HG03575 (cell line): ENCODE data around the gene PRRT3.

Experiments
- ATAC-seq: cut with Tn5 transposase; IDR thresholded peaks from one replicate; pipeline ENCODE4 v1.9.1; 2021; ENCODE audit not compliant: unreplicated experiment, insufficient number of reproducible peaks, low FRiP score; ENCODE audit errors: extremely low read depth

PRRT3 gene

DNA sequence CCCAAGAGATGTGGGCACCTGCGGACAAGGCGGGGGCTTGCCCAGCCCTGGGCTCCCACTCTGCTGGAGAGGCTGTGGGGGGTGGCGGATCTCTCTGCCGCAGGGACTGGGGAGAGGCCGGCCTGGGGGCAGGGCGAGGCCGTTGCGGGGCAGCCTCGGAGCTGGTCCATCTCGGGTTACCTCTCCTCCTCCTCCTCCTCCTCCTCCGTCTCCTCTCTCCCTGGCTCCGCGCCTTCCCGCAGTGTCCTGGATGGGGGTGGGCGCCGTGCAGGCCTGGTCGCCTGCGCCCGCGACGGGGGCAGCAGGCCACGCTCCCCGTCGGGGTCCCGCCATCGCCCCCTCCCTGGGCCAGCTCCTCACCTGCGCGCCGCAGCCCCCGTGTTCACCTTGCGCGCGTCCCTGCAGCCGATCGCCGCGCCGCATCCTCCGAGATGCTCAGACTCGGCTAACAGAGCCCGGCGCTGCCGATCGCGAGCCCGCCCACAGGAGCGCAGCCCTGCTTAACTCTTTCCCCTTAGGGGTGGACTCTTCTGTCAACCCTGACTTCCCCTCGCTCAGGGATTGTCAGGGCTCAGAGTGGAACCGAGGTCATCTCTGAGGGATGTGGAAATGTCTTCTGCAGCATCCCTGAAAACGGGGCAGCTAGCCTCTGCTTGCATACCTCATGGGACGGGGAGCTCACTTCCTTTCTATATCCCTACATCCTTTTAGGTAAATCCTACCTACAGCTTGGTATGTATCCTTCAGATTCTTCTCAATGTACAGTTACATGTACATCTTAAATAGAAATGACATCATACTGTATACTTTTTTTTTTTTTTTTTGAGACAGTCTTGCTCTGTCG lies at the start of gene PRRT3:
Gene PRRT3 (minus strand): TSS at position 447 of the 844 bp plus-strand sequence. CDS start 2,293 bp downstream, outside the sequence.
- no peak for ATAC-seq

DNA sequence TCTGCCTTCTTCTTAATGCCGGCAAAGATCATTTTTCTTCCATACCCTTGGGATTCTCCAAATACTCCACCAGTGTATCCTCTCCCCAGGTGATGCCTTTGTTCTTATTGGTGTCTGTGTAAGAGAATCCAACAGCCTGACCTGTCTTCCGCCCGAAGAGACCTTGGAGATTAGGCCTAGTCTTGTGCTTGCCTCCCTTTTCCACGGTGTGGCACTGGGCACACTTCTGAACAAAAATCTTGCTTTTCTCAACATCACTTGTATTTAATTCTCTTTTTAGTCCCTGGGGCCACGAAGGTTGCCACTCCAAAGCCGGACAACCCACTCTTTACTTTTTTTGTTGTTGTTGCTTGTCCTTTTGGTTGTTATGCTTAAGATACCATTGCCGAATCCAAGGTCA lies 48.5 kb upstream of the PRRT3 start:
- ATAC-seq: no peak

DNA sequence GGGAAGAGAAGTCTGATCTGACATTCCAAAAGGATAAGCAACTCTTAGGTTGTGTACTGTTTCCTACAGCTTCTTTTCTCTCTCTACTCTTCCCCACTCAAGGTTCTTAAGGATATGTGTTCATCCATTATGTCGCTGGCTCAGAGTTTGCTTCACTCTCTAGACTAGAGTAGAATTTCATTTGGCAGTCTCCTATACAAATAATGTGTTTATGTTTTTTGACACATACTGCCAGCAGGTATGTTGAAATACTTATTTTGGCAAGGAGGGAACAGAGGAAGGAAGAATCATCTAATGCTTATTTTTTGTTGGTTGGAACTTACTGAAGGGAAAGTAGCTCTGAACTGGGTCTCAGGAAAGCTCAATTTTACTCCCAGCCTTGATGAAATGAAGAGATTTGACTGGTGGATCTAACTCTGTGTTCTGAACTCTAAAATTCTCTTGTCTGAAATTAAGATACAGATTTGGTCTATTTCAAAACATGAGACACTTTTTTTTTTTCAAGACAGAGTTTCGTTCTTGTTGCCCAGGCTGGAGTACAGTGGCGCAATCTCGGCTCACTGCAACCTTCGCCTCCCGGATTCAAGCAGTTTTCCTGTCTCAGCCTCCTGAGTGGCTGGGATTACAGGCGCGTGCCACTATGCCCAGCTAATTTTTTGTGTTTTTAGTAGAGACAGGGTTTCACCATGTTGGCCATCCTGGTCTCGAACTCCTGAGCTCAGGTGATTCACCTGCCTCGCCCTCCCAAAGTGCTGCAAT lies 42.1 kb upstream of the PRRT3 start:
- ATAC-seq: no peak

DNA sequence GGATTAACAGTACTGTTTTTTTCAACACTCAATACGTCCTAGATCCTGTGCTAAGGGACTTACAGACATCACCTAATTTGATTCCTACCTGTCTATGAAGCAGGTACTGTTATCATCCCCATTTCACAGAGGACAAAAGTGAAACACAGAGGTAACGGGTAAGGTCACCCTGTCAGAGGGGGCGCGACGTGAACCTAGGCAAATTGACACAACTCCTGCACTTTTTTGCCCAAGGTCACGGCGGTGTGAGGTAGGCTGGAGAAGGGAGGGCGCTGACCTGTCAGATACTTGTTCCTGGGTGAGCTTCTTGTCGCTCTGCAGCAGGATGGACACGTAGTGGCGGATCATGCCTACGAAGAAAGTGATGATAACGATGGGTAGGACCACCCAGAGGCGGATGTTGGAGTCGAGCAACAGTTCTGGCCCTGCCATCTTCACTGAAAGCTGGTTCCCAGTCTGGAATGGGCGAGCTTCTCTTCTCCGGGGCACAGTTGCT lies 34.1 kb upstream of the PRRT3 start:
- ATAC-seq: peak; percentile 8

DNA sequence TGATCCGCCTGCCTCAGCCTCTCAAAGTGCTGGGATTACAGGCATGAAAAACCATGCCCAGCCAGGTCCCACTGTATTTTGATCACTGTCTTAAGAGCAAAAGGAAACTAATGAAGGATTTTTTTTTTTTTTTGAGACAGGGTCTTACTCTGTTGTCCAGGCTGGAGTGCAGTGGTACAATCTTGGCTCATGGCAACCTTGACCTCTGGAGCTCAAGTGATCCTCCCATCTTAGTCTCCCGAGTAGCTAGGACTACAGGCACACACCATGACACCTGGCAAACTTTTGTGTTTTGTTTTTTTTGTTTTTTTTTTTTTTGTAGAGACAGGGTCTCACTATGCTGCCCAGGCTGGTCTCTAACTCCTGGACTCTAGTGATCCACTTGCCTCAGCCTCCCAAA lies 28.0 kb upstream of the PRRT3 start:
- ATAC-seq: no peak

DNA sequence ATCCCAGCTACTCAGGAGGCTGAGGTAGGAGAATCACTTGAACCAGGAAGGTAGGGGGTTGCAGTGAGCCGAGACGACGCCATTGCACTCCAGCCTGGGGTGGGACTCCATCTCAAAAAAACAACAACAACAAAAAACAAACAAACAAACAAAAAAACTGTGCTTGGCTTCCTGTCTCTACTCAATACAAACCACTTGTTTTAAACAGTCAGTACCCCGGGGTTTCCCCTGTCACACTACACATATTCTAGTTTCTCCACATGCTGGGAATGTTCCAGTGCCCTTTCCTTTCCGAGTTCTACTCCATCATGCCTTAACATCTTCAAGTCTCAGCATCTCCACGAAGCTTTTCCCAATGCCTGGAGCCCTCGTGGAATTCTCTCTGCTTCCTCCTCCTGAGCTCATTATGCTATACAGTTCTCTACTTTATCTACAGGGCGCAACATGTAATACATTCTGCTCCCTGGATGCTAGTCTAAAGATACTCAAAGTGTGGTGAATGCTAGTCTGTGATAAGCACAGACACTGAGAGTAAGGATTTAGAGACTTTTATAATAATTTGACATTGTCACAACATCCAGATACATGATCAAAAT lies 26.6 kb upstream of the PRRT3 start:
- ATAC-seq: no peak

DNA sequence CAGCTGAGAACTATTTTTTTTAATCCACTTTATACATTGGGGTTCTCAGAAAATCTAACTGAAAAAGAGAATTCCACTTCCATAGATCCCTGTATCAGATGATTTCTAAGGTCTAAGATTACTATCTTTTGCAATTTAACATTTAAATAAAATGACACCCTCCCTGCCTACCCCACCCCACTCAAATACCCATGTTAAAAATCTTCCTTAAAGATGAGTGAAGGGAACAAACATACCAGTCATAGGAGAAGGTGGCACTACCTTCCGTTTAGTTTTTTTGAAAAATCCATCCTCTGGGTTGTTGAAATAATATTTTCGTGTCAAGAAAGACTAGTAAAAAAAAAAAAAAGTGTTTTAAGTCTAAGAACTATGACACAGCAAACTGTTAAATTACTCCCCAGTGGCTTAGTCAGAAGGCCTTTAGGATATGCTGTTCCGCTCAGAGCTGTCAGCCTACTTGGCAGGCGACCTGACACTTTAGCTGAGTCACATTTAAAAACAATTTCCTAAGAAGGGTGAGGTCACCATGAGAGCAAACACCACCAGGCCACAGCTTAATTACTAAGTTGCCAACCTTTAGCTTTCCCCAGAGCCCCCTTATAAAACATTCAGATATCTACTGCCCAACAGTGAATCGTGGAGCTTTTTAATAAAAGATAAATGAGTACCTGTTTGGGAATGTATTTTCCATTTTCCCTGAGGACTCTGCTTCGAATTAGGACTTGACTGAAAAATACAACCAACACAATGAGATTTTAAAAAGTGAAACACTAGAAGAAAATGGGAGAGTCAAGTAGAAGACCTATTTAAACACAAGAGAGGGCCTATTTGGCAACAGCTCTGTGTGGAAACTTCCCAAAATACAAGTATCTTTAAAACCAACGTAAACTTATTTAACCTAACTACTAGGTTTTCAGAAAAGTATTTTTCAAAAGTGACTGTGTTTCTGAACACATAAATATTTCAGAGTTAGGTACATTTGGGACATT lies 24.8 kb upstream of the PRRT3 start:
- ATAC-seq: no peak

DNA sequence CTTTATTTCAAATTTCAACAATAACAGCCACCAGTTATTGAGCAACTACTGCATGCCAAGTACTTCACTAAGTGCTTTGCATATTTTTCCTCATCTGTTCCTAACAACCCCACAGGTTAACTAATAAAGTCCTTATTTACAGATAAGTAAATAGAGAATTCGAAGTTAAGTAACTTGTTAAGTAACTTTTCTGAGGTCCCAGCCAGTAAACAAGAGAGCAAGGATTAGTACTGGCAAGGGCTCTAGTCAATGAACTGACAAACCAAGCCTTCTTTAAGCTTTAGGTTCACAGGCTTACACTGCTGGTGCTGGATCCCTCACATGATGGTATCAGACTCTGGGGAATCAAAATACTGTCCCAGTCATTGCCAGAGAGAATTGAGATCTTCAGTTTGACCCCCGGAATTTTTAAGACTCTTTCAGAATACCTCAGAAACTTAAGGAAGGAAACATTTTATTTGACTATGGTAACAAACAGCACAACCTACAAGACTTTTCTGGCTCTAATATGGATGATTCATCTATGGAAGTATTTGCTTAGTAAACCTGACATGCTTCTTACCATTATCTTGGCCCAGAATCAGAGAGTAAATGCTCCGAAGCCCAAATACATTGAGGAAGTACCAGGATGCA lies 17.9 kb upstream of the PRRT3 start:
- ATAC-seq: no peak

DNA sequence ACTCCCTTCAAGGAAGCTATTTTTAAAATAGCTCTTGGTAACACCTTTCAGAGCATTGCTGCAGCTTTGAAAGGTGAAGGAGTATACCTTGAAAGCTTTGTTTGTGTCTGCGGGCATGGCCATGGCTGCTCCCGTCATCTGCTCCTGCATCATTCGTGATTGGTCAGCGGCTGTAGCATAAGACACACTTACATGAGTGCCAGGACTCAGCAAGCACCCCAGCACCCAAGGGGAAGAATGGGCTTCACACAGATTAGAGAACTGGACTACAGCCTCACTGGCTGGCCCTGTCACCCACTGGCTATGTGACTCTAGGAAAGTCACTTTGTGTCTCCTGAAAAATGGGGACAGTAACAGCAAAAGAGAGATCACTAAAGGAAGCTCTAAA lies 17.4 kb upstream of the PRRT3 start:
- no peak for ATAC-seq

DNA sequence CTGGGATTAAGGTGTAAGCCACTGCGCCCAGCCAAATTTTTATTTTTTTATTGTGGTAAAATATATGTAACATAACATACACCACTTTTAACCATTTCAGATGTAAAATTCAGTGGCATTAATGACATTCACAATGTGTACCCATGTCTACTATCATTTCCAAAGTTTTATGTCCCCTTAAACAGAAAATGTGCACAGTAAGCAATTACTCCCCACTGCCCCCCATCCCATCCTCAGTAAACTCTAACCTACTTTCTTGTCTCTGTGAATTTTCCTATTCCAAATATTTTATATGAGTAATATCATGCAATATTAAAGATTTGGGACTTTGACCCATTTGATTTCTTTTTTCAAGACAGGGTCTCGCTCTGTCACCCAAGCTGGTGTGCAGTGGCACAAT lies 14.6 kb upstream of the PRRT3 start:
- no peak for ATAC-seq

DNA sequence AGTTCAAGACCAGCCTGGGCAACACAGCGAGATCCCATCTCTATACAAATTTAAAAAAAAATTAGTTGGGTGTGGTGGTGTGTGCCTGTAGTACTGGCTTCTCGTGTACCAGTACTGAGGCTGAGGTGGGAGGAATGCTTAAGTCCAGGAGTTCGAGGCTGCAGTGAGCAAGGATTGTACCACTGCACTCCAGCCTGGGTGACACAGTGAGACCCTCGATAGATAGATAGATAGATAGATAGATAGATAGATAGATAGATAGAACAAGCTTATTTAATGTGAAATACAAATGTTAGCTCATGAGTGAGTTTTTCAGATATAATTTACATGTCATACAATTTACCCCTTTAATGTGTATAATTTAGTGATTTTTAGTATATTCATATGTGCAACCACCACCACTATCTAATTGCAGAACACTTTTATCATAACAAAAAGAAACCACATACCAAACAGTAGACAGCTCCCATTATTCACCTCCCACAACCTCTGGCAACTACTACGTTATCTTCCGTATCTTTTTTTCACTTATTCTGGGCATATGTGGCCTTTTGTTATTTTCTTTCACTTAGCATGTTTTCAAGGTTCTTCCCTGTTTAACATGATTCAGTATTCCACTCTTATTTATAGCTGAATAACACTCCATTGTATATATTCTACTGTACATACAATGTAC lies 13.1 kb upstream of the PRRT3 start:
- no peak for ATAC-seq

DNA sequence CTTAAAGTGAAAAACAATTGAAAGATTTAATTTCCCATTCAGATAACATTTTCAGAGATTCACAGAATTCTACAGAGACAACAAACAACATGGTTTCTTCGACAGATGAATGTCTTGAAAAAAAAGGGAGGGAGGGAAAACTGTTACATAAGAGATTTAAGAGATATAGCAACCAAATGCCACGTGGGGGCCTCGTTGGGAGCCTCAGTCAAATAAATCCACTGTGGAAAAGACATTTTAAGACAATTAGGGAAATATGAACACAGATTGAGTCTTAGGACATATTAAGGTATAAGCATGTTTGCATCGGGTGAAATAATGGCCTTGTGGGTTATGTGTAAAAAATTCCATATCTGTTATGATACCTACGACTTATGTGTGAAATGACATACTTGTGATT lies 5.0 kb upstream of the PRRT3 start:
- no peak for ATAC-seq

DNA sequence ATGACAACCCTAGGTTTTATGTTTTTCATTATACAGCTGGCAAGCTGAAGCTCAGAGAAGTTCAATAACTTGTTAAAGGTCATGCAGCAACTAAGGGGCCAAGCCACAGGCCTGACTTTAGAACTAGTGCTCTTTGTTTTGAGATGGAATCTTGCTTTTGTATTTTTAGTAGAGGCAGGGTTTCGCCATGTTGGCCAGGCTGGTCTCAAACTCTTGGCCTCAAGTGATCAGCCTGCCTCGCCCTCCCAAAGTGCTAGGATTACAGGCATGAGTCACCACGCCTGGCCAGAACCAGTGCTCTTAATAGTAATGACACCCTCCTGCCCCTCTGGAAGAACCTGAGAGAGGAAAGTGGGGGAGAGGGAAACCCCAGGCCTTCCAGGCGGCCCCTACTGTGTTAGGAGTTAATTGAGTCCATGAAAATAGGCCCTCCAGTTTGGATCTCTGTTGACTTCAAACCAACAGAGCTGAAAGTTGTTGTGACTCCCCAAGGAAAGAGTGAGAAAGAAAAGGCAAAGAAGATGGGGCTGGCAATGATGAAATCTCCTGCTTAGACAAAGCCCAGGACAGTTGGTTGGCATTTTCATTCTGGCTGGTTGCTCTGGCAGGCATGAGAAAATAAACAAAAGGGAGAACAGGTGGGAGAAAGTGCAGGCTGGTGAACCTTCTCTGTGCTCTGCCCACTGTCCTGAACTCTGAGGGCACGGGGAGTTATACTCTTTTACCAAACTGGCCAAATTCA lies 3.6 kb upstream of the PRRT3 start:
- no peak for ATAC-seq

DNA sequence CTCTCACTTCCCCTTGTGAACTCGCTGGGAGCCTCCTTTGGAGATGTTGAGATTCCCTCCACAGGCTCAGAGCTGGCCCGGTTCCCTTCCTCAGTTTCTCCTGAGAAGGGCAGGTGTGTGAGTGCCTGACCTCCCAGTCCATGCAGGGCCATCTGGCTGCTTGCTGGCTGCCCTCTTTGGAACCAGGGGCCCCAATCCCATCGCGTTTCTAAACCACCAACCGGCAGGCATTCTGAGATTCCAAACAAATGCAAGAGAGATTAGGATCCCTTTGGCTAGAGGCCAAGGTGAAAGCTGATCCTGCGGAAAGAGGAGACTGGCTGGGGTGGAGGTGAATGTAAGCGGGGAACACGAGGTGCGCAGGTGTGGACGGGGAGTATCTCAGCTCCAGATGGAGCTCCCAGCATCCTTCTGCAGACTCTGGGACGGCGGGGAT lies 2.9 kb upstream of the PRRT3 start:
- ATAC-seq: no peak

DNA sequence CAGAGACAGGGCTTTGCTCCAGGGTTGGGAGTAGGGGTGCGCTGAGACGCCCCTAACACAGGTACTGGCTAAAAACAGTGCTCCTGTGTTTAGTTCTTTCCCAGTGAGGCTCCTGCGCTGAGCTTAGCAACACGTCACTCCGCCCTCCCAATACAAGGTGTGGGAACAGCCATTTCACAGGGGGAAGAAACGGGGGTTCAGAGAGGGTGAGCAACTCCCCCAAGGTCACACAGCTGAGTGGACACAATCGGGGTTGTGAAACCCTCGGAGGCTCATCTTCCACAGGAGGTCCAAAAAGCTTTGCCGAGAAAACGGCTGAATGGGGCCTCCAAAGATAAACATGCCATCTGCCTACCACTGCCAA lies 628 bp downstream of the PRRT3 start:
- ATAC-seq: no peak

DNA sequence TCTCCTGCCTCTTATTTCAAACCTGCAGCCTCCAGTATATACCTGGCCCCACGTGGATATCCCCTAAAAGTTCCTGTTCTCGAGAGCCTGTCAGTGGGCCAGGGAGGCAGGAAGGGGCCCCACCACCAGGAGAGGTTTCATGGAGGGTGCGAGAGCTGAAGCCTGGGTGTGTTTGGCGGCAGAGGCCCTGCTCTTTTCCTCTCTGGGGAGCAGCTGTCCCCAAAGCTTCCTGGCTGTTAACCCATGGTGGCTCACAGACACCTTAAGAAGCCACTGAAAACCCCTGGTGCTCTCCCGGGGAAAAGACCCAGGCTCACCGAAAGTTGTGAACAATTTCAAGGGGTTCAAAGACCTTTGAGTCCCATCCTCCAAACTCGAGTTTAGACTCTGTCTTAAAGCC lies 1.1 kb downstream of the PRRT3 start:
- no peak for ATAC-seq

DNA sequence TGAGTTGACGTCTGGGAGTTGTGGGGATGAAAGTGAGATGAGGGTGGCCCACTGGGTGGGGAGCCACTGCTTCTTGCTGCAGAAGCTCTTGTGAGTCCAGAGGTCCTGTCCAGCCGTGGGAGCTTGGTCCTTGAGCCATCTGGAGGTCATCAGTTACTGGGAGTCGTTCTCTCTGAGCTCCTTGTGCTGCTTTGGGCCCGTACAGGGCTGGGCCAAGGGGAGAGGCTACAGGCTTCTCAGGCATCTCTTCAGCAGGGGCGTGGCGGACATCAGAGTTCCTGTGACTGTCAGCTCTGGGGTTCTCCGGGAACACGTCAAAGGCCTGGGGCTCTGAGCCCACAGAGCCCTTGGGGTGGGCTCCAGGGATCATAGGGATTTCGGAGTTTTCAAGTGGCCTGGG lies 2.6 kb downstream of the PRRT3 start:
- ATAC-seq: no peak
